DND-41 (cell line): ENCODE data around the gene ELMO2.

Experiments used
- ATAC-seq: fragments of 200-7000 bp; cut with Tn5 transposase; 3 replicates; pipeline ENCODE4 v1.9.1; 2021; ENCODE audit warnings: low read depth; ENCODE audit not compliant: insufficient read depth
- DNase-seq: peaks from one replicate; pipeline ENCODE4 v3.0.0-alpha.2; 2020
- H2AFZ ChIP-seq: 2 replicates; pipeline ENCODE4 v1.6.0; 2012; ENCODE audit warnings: low read depth, low read length
- H3K27ac ChIP-seq: 2 replicates; pipeline ENCODE4 v1.5.1; 2012; ENCODE audit warnings: low read length, inconsistent platforms
- H3K27me3 ChIP-seq: fragments of 200-600 bp; sonication (generic); 2 replicates; pipeline ENCODE4 v1.6.0; 2012; ENCODE audit warnings: low read length, mild to moderate bottlenecking, inconsistent platforms; ENCODE audit not compliant: insufficient read depth, poor library complexity
- H3K36me3 ChIP-seq: 2 replicates; pipeline ENCODE4 v1.5.1; 2012; ENCODE audit warnings: low read length, inconsistent platforms; ENCODE audit not compliant: insufficient read depth
- H3K4me1 ChIP-seq: 2 replicates; pipeline ENCODE4 v1.5.1; 2012; ENCODE audit warnings: mild to moderate bottlenecking, low read length; ENCODE audit not compliant: insufficient read depth
- H3K4me2 ChIP-seq: 2 replicates; pipeline ENCODE4 v1.6.0; 2012; ENCODE audit warnings: mild to moderate bottlenecking, moderate library complexity, low read length, inconsistent platforms; ENCODE audit not compliant: insufficient read depth
- H3K4me3 ChIP-seq, 2 experiments: fragments of 200-600 bp in 1 of 2; shearing (Covaris generic) in 1 of 2; 2 replicates each; pipeline ENCODE4 v1.5.1; 2012 to 2016; ENCODE audit warnings: inconsistent platforms in 2 of 2, low read length in 2 of 2, mild to moderate bottlenecking in 2 of 2, low read depth in 1 of 2, moderate library complexity in 1 of 2
- H3K79me2 ChIP-seq: 2 replicates; pipeline ENCODE4 v1.6.0; 2012; ENCODE audit warnings: low read length, inconsistent platforms; ENCODE audit not compliant: insufficient read depth
- H3K9ac ChIP-seq: 2 replicates; pipeline ENCODE4 v1.6.0; 2012; ENCODE audit warnings: low read depth, mild to moderate bottlenecking, inconsistent platforms, low read length, moderate library complexity
- H3K9me3 ChIP-seq: 2 replicates; pipeline ENCODE4 v1.5.1; 2012; ENCODE audit warnings: low read length, moderate library complexity, mild to moderate bottlenecking, inconsistent platforms; ENCODE audit not compliant: insufficient read depth, severe bottlenecking
- H4K20me1 ChIP-seq: 2 replicates; pipeline ENCODE4 v1.6.0; 2012; ENCODE audit warnings: low read length; ENCODE audit not compliant: insufficient read depth
- EZH2 ChIP-seq: IDR thresholded peaks from 3 replicates; pipeline ENCODE4 v1.6.1; 2012; ENCODE audit warnings: borderline replicate concordance, low read depth, mild to moderate bottlenecking, moderate library complexity, low read length, inconsistent platforms; ENCODE audit not compliant: severe bottlenecking
- TF ChIP-seq, protein P1 (sequence below): IDR thresholded peaks from 2 replicates; pipeline ENCODE4 v1.5.1; 2012; ENCODE audit warnings: borderline replicate concordance, low read length, moderate library complexity, mild to moderate bottlenecking; ENCODE audit not compliant: poor library complexity, severe bottlenecking; ENCODE audit errors: extremely low read depth

ELMO2 gene

DNA sequence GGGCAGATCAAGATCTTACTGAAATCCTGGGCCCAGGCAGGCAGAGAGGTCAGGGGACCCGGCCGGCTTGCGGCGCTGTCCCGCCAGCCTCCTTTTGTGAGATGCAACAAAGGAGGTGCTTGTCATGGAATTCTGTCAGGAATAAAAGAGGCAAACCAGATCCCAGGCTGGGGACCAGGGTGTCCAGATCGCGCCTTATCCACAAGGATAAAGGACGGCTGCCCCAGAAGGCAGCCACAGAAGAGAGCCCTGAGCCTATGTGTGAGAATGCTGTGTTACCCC lies 55.5 kb downstream of the ELMO2 start:
- Histone ChIP-seq H3K4me1 (no peaks in the 10 kb centered on the region), H4K20me1 (peaks cover 35% of the 10 kb centered on the region), H3K79me2 (no peaks in the 10 kb centered on the region), H3K9me3 (no peaks in the 10 kb centered on the region), H3K4me3 (no peak overlapping the region), H3K27me3 (no peaks in the 10 kb centered on the region), H3K36me3 (peaks cover 76% of the 10 kb centered on the region), H3K4me2 (no peak overlapping the region), H3K9ac (no peak overlapping the region), H3K27ac (no peak overlapping the region), H2AFZ (no peak overlapping the region)
- no peak for DNase-seq
- TF ChIP-seq, protein P1, sequence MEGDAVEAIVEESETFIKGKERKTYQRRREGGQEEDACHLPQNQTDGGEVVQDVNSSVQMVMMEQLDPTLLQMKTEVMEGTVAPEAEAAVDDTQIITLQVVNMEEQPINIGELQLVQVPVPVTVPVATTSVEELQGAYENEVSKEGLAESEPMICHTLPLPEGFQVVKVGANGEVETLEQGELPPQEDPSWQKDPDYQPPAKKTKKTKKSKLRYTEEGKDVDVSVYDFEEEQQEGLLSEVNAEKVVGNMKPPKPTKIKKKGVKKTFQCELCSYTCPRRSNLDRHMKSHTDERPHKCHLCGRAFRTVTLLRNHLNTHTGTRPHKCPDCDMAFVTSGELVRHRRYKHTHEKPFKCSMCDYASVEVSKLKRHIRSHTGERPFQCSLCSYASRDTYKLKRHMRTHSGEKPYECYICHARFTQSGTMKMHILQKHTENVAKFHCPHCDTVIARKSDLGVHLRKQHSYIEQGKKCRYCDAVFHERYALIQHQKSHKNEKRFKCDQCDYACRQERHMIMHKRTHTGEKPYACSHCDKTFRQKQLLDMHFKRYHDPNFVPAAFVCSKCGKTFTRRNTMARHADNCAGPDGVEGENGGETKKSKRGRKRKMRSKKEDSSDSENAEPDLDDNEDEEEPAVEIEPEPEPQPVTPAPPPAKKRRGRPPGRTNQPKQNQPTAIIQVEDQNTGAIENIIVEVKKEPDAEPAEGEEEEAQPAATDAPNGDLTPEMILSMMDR = no peak
- no peak for TF ChIP-seq EZH2
- ATAC-seq = no peak

DNA sequence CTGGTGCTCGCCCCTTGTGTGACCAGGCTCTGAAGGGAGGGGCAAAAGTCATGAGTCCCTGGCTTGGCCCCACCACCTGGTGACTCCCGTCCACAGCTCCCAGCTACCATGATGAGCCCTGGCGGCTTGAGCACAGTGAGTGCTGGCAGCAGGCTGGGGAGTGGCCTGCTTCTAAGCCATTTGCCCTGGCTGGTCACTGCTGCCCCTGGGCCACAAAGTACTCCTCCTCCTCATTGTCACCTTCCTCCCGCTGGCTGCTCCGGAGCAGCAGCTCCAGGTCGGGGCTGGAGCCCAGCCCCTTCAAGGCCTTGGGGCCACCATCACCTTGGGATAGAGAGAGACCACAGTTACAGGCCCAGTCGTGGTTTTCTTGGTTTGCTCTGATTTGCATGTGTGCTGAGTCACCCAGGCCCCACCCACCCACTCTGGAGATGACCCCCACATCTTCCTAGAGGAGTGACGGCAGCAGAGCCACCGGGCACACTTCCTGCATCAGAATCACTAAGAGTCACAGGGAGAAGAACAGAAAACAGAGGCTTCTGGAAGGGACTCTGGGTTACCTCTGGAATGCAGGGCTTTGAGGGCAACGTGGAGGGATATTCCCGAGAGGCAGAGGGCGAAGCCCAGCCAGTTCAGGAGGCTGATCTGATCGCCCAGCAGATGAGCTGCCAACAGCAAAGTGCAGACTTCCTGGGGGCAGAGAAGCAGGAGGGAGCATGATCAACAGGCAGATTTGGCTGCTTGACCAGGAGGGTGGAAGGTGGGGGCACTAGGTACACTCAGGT lies 56.0 kb downstream of the ELMO2 start:
- Histone ChIP-seq H3K79me2 (no peaks in the 10 kb centered on the region), H3K4me1 (no peaks in the 10 kb centered on the region), H4K20me1 (peaks cover 34% of the 10 kb centered on the region), H3K9me3 (no peaks in the 10 kb centered on the region), H3K9ac (no peak overlapping the region), H3K36me3 (peaks cover 72% of the 10 kb centered on the region), H3K4me2 (no peak overlapping the region), H3K4me3 (no peak overlapping the region), H2AFZ (no peak overlapping the region), H3K27me3 (no peaks in the 10 kb centered on the region), H3K27ac (no peak overlapping the region)
- no peak for TF ChIP-seq EZH2
- TF ChIP-seq, protein P1 = no peak
- DNase-seq (no peak), ATAC-seq (no peak)

DNA sequence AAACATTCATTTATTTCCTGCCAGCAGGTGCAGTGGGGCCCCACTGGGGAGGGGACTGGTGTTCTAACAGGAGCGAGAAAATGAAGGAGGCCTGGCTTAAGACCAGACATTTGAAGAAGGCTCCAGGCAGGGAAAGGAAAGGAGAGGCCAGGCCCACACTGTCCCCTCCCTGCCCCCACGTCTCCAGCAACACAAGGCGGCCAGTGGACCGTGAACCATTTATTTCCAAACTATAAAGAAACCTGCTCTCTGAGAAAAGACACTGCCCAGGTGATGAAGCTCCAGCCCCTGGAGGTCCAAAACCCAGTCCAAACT lies 56.7 kb downstream of the ELMO2 start:
- no peak overlapping the region for H3K4me2 ChIP-seq
- no peaks in the 10 kb centered on the region for H3K27me3 ChIP-seq
- no peak overlapping the region for H3K27ac ChIP-seq
- H4K20me1 ChIP-seq = peaks cover 34% of the 10 kb centered on the region
- no peak overlapping the region for H3K9ac ChIP-seq
- no peaks in the 10 kb centered on the region for H3K9me3 ChIP-seq
- no peaks in the 10 kb centered on the region for H3K4me1 ChIP-seq
- TF ChIP-seq EZH2 = no peak
- TF ChIP-seq, protein P1 = no peak
- no peaks in the 10 kb centered on the region for H3K79me2 ChIP-seq
- ATAC-seq = no peak
- H3K4me3 ChIP-seq = no peak overlapping the region
- H2AFZ ChIP-seq = no peak overlapping the region
- DNase-seq = no peak
- peaks cover 65% of the 10 kb centered on the region for H3K36me3 ChIP-seq
